M059J (cell line): ENCODE data around the gene SLC2A4RG. TPM values are rescaled to one million over a fixed set of nuclear protein-coding genes. Genes with fewer than 3 reads are reported as not detected.

ENCODE experiments used
- DNase-seq: peaks from one replicate; pipeline ENCODE4 v3.0.0-alpha.2; 2012; ENCODE audit warnings: low read depth
- total RNA-seq: library from RNA; depleted of rRNA; stranded (reverse); fragments of >200 nt; shearing (Covaris generic); gene quantifications from 2 replicates; pipeline ENCODE4 v1.2.3, GENCODE V29; 2014

Gene SLC2A4RG
- total RNA-seq, 1 experiment from 2014 or later = 59.3 TPM

DNA sequence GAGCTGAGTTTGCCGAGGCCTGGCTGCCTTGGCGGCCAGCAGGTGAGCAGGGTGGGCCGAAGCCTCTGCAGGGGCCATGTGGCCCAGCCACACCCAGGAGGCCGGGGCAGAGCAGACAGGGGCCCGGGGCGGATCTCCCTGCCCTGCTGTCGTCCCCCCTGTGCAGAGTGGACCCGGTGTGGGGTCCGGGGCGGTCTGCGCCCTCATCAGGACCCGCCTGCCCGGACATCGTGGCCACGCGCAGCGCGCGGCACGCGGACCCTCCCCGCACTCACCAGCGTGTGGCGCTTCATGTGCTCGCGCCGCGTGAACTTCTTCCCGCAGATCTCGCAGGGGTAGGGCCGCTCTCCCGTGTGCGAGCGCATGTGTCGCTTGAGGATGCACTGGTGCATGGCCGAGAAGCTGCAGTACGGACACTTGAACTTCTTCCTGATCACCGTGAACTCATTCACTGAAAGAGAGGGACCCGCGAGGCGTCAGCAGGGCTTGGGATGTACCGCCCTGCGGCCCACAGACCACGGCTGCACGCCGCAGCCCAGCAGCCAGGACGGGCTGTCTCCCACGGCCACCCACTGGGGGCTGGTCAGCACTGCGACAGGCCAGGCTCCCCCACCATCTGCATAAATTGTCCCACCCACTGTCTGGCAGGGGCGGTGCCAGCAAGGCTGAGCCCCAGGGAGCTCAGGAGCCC, 13.0 kb downstream of the SLC2A4RG start:
- DNase-seq = no peak

- DNase-seq = no peak
Observed at GRCh38 chr20:63753381-63753780, 13.8 kb downstream of the SLC2A4RG start.

DNA sequence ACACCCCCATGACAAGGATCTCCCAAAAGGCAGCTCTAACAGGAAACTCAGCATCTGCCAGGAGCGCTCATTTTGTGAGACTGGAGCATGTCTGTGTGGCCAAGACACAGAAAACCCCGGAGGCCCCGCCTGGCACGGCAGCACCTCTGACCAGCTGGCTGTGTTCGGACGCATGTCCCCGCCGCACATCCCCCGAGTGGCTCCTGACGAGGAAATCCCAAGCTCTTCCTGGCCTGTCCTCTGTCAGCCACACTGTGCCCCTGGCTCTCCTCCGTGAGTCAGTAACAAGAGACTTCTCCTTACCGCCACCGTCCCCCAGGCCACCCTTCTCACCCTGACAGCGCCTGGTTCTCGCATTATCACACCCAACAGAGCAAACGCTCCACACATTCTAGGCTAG, 14.4 kb downstream of the SLC2A4RG start:
- no peak for DNase-seq

DNA sequence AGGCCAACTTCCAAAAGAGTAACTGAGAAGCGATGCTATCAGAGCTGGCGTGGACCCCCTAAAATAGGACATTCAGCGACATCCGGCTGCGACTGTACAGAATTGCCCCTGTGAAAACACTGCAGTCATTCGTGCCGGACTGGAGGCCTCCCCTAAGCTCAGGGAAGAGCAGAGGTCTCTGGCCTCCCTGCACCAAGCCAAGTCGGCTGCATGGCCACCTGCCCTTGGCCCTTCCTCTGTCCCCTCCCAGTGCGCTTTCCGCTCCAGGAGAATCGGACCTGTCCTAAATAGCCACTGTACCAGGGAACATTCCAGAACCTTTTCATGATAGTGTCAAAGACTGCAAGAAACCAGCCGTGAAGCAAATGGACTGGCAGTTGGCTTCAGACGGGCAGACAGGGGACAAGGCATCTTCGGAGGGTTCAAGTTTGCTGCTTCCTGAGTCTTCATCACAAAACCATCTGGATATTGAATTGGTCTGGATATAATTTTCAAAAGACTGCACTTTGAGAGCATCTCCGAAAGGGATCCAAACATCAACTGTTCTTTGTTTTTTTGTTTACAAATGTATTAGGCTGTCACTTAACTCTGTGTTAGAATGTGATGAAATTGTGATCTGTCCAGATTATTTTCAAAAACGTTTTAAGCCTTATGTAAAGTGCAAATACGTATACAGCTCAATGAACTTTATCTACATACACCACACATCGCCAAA, 16.5 kb downstream of the SLC2A4RG start:
- DNase-seq = no peak

- no peak for DNase-seq
Observed at GRCh38 chr20:63756648-63756991, 17.0 kb downstream of the SLC2A4RG start.

DNA sequence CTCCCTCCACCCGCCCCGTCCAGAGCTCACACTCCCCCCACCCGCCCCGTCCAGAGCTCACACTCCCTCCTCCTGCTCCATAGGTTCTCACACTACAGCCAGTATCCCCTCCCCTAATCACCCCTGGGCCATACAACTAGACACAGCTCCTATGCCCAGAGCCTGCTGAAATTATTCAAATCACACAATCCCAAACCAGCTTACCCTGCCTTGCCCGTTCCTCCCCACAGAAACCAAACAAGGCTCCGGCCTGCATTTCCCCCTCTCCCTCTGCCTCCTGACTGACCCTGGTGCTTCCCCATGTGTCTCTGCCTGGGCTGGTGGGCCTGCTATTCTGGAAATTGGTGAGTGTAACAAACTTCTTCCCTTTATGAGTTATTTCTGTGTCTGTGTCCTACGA, 18.6 kb downstream of the SLC2A4RG start:
- DNase-seq = no peak

DNA sequence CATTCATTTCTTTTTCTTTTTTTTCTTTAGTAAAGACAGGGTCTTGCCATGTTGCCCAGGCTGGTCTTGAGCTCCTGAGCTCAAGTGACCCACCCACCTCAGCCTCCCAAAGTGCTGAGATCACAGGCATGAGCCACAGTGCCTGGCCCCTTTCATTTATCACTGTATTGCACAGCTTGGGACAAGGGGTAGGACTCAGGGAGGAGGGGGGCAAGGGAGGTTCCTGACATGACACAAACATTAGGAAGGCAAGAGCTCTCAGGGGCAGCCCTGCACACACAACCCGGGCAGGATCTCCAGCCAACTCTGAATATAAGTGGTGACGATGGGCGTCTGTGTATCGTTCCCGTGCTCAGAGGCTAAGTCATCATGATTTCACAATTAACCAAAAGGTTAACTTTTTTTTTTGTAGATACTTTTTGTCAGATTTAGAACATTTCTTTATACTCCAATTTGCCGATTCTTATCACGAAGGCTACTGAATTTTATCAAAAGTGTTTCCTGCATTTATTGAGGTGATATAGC, 19.9 kb downstream of the SLC2A4RG start:
- no peak for DNase-seq

GRCh38 chr20:63765082-63765873, 25.7 kb downstream of the SLC2A4RG start:
- no peak for DNase-seq

DNA sequence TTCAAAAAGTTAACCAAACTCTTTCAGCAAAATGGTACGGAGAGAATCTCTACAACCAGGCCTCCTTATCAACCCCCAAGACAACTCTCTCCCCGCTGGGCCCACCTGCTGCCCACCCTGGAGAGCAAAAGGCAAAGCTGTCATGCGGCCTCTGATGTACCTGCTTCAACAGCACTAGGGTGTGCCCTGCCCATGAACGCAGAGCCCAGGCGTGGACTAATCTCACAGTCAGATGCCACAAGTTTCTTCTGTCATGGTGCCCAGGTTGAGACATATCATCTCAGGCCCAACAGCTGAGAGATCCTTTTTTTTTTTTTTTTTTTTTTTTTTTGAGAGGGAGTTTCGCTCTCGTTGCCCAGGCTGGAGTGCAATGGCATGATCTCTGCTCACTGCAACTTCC, 26.3 kb downstream of the SLC2A4RG start:
- no peak for DNase-seq

- DNase-seq = no peak
Observed at GRCh38 chr20:63766695-63767426, 27.3 kb downstream of the SLC2A4RG start.

DNA sequence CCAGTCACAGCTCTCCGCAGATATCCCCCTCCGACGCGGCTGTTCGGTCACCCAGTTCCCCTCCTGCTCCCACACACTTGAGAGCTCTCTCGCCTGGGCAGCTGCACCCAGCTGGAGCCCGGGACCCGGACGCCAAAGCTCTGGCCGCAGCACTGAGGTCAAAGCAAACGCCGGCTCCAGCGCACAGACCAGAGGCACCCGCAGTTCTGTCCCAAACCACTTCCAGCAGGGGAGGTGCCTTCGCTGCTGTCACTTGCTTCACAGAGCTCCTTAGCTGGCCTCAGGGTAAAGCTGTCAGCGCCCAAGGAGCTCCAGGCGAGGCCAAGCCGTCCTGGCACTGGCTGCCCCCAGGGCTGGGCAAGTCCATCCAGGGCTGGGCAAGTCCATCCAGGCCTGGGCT, 27.9 kb downstream of the SLC2A4RG start:
- DNase-seq = no peak

DNA sequence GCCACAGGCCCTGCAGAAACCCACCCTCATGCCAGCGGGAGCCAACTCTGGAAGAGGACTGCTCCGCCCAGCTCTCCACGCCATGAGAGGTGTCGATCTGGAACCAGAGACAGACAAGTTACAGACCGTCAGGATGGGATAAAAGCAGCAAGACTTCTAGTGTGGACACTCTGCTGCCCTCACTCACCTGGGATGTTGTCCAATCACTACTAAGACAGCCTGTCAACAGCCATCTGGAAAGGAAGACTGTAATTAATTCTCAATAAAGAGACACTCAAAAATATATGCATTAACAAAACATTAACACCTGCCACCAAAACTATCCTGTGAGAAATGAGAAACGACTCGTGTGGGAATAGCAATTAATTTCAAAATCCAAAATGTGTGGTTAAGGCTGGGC, 28.3 kb downstream of the SLC2A4RG start:
- no peak for DNase-seq

- no peak for DNase-seq
Observed at GRCh38 chr20:63768591-63769515, 29.3 kb downstream of the SLC2A4RG start.

DNA sequence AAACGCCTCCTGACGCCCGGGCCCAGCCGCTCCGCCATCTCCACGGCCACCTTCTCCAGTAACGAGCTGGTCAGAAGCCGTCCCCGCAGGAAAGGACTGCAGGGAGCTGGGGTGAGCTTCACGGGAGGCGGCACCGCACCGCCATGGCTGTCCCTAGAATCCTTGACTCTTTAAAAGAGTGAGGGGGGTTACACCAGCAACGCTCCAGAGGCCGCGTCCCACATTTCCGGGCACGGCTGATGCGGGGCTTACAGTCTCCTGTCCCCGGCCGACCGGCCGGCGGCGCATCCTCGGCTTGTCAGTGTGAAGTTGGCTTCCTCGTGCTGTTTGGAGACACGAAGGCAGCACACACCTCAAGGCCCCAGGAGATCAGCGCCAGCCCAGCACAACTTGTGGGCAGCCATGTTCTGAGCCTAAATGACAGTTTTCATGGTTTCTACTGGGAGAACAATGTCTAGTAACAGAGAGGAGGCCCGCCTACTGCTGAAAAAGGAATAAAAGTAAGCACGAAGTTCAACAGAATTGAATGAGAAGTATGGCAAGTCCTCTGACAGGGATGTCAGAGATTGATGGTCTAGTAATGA, 30.4 kb downstream of the SLC2A4RG start:
- no peak for DNase-seq

DNA sequence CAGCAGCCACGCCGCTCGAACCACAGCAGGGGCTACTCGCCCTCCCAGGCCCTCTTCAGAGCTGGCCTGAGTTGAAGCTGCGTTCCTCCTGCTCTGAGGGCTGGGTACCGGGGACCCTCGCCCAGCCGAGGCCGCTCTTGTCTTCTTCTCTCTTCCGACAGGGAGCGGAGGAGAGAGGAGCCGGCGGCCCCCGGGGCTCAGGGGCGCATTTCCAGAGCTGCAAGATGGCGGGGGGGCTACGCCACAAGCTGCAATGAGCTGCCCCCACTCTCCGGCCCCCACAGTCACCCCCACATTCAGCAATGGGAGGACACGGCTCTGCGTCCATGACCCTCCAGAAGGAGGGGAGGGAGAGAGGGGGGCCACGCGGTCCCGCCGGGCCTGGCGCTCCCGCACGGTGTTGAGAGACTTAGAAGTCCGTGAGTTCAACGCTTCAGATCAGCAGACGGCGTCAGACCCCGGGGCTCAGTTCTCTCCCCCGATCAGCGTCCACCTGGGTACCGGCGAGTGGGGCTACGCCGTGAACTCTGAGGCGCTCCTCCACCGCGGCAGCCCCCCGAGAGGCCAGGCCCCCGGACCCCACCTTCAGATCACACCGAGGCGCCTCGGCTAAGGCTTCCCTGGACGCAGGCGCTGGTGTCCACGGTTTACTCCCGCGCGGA, 31.6 kb downstream of the SLC2A4RG start:
- no peak for DNase-seq

DNA sequence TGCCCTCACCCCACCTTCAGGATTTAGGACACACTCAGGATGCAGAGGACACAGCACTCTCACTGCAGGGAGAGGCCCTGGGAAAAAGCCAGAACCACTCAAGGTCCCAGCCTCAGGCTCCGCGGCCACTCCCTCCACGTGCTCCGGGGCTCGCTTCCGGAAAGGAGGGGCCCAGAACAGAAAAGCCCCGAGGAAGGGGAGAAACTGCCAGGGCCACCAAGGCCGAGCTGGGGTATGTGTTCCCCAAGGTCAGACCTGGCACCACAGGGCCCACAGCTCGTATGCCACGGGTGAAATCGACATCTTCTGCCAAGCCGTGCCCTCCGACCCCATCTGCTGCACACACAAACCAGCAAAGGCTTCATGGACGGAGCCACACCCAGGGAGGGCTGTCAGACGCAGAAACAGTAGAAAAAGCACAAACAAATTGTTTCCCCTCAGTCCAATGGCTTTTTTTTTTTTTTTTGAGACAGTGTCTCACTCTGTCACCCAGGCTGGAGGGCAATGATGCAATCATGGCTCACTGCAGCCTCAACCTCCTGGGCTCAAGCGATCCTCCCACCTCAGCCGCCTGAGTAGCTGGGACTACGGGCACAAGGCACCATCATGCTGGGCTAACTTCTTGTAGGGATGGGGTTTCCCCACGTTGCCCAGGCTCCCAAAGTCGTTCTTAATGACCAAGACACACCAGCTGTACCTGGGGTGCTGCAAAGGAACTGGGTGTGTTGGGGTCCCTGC, 33.4 kb downstream of the SLC2A4RG start:
- peak; percentile 41 for DNase-seq

GRCh38 chr20:63773571-63774241, 34.1 kb downstream of the SLC2A4RG start:
- DNase-seq = no peak

DNA sequence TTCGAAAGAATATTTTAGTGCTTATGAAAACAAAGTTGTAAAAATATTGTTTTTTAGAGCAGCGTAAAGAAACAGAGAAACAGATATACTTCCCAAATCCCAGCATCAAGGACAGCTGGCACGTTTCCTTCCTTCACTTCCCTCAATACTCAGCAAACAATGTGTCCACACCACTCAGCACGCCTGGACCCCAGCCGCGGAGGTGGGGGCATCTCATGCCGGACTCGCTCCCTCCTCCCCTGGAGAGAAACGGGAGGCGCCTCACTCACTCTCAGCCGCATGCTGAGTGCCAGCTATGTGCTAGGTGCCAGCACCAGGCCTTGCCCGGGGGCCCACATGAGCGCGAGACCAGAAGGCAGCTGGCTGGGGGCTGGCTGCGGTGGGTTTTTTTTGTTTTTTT, 34.7 kb downstream of the SLC2A4RG start:
- no peak for DNase-seq
